ENCODE data around the gene GMPS. TPM values are rescaled to one million over a fixed set of nuclear protein-coding genes. Genes with fewer than 3 reads are reported as not detected.

Gene GMPS
- total RNA-seq, 1 experiment from 2014 or later: 43.3 TPM

- ATAC-seq (no peak), DNase-seq (no peak)
- H4K20me1 ChIP-seq (ENCODE audit: low read length): no peaks in the 10 kb centered on the region
- intact Hi-C loops (cut with micrococcal nuclease): no loop called here
- no peaks in the 10 kb centered on the region for H3K79me2 ChIP-seq (ENCODE audit: low read length)
- BruUV-seq (replicated peaks): no TSS peak
- no peak overlapping the region for H3K27ac ChIP-seq (ENCODE audit: low read length)
- H3K27me3 ChIP-seq (ENCODE audit: low read length): no peaks in the 10 kb centered on the region
- no peaks in the 10 kb centered on the region for H3K9me3 ChIP-seq (ENCODE audit: low read length)
- no peaks in the 10 kb centered on the region for H3K9me2 ChIP-seq (replicated peaks; ENCODE audit: low read length)
- H3F3A ChIP-seq (ENCODE audit: low read length, unreplicated experiment): no peaks in the 10 kb centered on the region
- H3K4me2 ChIP-seq (ENCODE audit: low read length): no peak overlapping the region
- TF ChIP-seq EZH2phosphoT487 (IDR thresholded peaks at IDR 0.05; ENCODE audit: borderline replicate concordance, low read length) (no peak), EZH2 (IDR thresholded peaks at IDR 0.05; ENCODE audit: low read length, unreplicated experiment) (no peak), CTCF (conservative IDR thresholded peaks at IDR 0.05; ENCODE audit: low read depth, low read length) (no peak)
- POLR2A ChIA-PET (ENCODE audit: unreplicated experiment): no interaction called here
- no peaks in the 10 kb centered on the region for H3K4me1 ChIP-seq (ENCODE audit: insufficient read depth, low read length)
- no peak overlapping the region for H2AFZ ChIP-seq (ENCODE audit: low read length)
- H3K9ac ChIP-seq (ENCODE audit: low read length): no peak overlapping the region
- peaks cover 53% of the 10 kb centered on the region for H3K36me3 ChIP-seq (ENCODE audit: low read depth, low read length)
- CTCF ChIA-PET: no interaction called here
- H3K4me3 ChIP-seq (ENCODE audit: low read length): no peak overlapping the region
Measured at GRCh38 chr3:155917781-155918180, 47.3 kb downstream of the GMPS start.

- TF ChIP-seq EZH2 (IDR thresholded peaks at IDR 0.05; ENCODE audit: low read length, unreplicated experiment) (no peak), EZH2phosphoT487 (IDR thresholded peaks at IDR 0.05; ENCODE audit: borderline replicate concordance, low read length) (no peak), CTCF (conservative IDR thresholded peaks at IDR 0.05; ENCODE audit: low read depth, low read length) (no peak)
- H3K36me3 ChIP-seq (ENCODE audit: low read depth, low read length): peaks cover 61% of the 10 kb centered on the region
Measured at GRCh38 chr3:155919728-155920127, 49.3 kb downstream of the GMPS start.

GRCh38 chr3:155921486-155921885 is 51.0 kb downstream of the GMPS start:
- H3K79me2 ChIP-seq (ENCODE audit: low read length): no peaks in the 10 kb centered on the region
- H3K9me2 ChIP-seq (replicated peaks; ENCODE audit: low read length): no peaks in the 10 kb centered on the region
- no TSS peak for BruUV-seq (replicated peaks)
- CTCF ChIA-PET: no interaction called here
- no peaks in the 10 kb centered on the region for H3K9me3 ChIP-seq (ENCODE audit: low read length)
- H2AFZ ChIP-seq (ENCODE audit: low read length): no peak overlapping the region
- POLR2A ChIA-PET (ENCODE audit: unreplicated experiment): no interaction called here
- no peak overlapping the region for H3K4me3 ChIP-seq (ENCODE audit: low read length)
- DNase-seq (no peak), ATAC-seq (no peak)
- TF ChIP-seq EZH2 (IDR thresholded peaks at IDR 0.05; ENCODE audit: low read length, unreplicated experiment) (no peak), CTCF (conservative IDR thresholded peaks at IDR 0.05; ENCODE audit: low read depth, low read length) (no peak), EZH2phosphoT487 (IDR thresholded peaks at IDR 0.05; ENCODE audit: borderline replicate concordance, low read length) (no peak)
- no peaks in the 10 kb centered on the region for H3F3A ChIP-seq (ENCODE audit: low read length, unreplicated experiment)
- intact Hi-C loops (cut with micrococcal nuclease): no loop called here
- H3K36me3 ChIP-seq (ENCODE audit: low read depth, low read length): peaks cover 60% of the 10 kb centered on the region
- H3K4me2 ChIP-seq (ENCODE audit: low read length): no peak overlapping the region
- H3K27ac ChIP-seq (ENCODE audit: low read length): no peak overlapping the region
- no peak overlapping the region for H3K9ac ChIP-seq (ENCODE audit: low read length)
- H3K4me1 ChIP-seq (ENCODE audit: insufficient read depth, low read length): no peaks in the 10 kb centered on the region
- H3K27me3 ChIP-seq (ENCODE audit: low read length): no peaks in the 10 kb centered on the region
- H4K20me1 ChIP-seq (ENCODE audit: low read length): no peaks in the 10 kb centered on the region

More at GRCh38 chr3:155919728-155920127, 49.3 kb downstream of the GMPS start:
- Histone ChIP-seq H3K4me3 (ENCODE audit: low read length) (no peak overlapping the region), H2AFZ (ENCODE audit: low read length) (no peak overlapping the region), H3K4me2 (ENCODE audit: low read length) (no peak overlapping the region), H4K20me1 (ENCODE audit: low read length) (no peaks in the 10 kb centered on the region), H3K79me2 (ENCODE audit: low read length) (no peaks in the 10 kb centered on the region), H3F3A (ENCODE audit: low read length, unreplicated experiment) (no peaks in the 10 kb centered on the region), H3K27me3 (ENCODE audit: low read length) (no peaks in the 10 kb centered on the region), H3K27ac (ENCODE audit: low read length) (no peak overlapping the region), H3K4me1 (ENCODE audit: insufficient read depth, low read length) (no peaks in the 10 kb centered on the region), H3K9me3 (ENCODE audit: low read length) (no peaks in the 10 kb centered on the region), H3K9ac (ENCODE audit: low read length) (no peak overlapping the region), H3K9me2 (replicated peaks; ENCODE audit: low read length) (no peaks in the 10 kb centered on the region)
- ATAC-seq (no peak), DNase-seq (no peak)
- intact Hi-C loops (cut with micrococcal nuclease): no loop called here
- ChIA-PET CTCF (no interaction called here), POLR2A (ENCODE audit: unreplicated experiment) (no interaction called here)
- no TSS peak for BruUV-seq (replicated peaks)

Data from PC-3 (cell line).